Activated gamma-delta T cell treated with anti-CD3 and anti-CD28 coated beads, Interleukin-2, amount 50 U/mL, for 16 hours (primary cell): Measurements from ENCODE around the gene PML.
A peak's percentile ranks its signal among the peaks of the same experiment; 100 is the strongest.

Source experiments
- DNase-seq: peaks from one replicate; pipeline ENCODE4 v3.0.0-alpha.2; 2020; ENCODE audit warnings: low read depth

PML gene

GRCh38 chr15:73986055-73986775 is 8.3 kb upstream of the PML start:
- no peak for DNase-seq

GRCh38 chr15:73986776-73987056 is 7.8 kb upstream of the PML start:
- no peak for DNase-seq

- no peak for DNase-seq
Measured at GRCh38 chr15:73987250-73987649, 7.3 kb upstream of the PML start.

DNA sequence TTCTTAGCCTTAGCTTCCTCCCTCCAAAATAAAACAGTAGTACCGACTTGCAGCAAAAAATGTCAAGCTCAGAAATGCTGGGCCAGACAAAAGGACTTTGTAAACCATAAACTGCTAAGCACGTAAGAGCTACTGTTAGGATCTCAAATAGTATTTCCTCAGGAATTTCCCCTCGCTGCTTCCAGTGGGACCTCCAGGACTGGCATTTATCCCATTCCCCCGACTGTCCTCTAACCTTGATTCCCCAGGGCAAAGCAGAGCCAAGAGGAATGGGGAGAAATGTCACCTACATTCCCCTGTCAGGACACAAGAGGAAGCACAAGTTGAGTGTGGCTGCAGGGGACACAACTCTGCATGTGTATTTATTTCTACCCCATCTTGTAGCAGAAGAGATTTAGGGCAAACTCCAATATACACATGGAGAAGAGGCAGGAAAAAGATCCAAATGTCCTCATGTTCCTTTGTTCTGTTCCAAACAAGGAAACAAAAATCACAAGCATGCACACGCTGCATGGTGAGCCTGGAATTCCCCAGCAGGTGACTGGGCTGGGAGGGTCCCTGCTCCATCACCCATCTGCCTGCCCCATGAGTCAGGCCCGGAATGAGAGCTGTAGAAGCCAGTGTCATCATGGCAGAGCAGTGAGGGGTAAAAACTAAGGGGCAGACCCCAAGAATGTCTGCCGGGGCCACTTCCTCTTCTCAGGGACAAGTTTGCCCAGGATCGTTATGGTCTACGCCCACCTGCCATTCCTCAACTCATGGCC is 6.7 kb upstream of the PML start:
- DNase-seq = no peak

GRCh38 chr15:73988445-73988969 is 6.0 kb upstream of the PML start:
- no peak for DNase-seq

DNA sequence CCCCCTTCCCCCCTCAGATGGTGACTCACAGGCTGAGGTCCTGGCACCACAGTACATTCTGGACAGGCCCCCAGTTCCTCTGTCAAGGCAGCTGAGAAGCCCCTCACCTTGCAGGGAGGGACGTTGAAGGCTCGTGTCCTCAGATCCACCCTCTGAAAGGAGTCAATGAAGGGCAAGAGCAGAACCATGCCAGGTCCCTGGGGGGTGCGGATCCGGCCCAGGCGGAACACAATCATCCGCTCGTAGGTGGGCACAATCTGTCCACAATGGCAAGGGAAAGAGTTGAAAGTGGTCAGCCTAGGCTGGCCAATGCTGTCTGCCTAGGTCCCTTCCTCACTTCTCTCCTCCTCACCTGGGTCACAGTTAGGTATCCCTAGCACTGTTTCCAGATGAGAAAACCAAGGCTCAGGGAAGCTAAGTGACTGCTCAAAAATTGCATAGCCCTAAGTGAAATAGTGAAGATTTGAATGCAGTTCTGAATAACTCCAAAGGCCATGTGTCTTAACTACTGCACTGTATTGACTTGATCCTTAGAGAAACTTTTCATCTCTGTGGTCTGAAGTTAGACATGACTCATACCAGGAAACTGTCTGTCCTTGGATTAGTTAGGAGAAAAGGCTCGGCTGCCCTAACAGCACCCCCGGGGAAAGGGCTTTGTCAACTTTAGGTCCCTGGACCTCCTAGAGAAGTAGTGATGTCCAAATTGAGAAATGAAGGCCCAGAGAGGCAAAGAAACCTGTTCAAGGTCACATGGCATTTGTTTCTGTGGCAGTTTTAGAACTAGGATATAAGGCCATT is 5.3 kb upstream of the PML start:
- DNase-seq = no peak

- no peak for DNase-seq
Measured at GRCh38 chr15:73990250-73991005, 4.1 kb upstream of the PML start.

- DNase-seq = no peak
Measured at GRCh38 chr15:73991260-73991659, 3.3 kb upstream of the PML start.

GRCh38 chr15:73991726-73992593 is 2.6 kb upstream of the PML start, which contains the start of gene STOML1:
STOML1 (minus strand) TSS chr15:73992295; CDS start chr15:73992223, 72 bp downstream.
- DNase-seq = peak; percentile 89

- DNase-seq = no peak
Measured at GRCh38 chr15:73992594-73992898, 2.0 kb upstream of the PML start.

GRCh38 chr15:73993211-73993994 is 1.1 kb upstream of the PML start:
- DNase-seq = no peak

DNA sequence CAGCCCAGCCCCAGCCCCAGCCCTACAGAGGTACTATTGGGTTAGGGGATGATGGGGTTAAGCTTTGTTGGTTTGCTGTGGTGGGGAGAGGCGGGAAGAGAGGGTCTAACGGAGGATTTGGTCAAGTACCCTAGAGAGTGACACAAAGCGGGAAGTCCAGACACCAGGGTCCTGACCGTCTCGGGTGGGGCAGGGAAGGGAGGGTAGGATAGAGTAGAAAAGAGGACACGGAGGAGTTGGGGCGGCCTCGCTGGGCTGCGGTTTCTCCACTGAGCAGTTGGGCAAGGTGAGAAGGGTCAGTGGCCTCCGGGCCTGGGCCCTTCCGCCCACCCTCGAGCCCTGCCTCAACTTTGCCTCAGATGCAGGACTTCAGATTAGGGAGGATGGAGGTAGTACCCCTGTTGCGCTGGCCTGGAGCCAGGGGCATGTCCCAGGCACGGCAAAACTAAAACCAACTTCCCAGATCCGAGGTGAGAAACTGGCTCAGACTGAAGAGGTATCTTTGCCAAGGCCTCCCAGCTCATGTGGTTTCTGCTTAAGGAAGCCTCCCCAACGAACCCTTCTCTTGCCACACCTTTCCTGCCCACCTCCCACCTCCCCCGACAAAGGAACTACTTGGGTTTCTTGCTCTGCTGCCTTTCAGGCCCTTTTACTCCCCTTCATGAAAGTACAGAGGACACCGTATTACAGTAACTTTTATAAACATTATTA is 551 bp downstream of the PML start:
- no peak for DNase-seq

DNA sequence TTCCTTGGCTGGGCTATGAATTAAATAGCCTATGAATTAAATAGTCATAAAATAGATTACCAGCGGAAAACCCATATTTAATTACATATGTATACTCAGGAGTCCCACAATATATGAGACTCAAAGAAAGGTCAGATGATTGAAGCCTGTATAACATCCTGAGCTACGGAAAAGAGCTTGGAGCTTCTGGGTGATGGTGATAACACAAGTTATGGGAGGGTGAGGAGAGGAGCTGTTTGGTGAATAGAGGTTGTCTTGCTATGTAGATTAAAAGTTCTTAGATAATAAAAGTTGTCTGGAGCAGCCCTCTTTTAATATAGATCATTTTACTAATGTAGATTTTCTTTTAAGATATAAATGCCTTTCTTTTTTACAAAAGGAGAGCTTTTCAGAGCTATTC is 1.8 kb downstream of the PML start:
- no peak for DNase-seq

DNA sequence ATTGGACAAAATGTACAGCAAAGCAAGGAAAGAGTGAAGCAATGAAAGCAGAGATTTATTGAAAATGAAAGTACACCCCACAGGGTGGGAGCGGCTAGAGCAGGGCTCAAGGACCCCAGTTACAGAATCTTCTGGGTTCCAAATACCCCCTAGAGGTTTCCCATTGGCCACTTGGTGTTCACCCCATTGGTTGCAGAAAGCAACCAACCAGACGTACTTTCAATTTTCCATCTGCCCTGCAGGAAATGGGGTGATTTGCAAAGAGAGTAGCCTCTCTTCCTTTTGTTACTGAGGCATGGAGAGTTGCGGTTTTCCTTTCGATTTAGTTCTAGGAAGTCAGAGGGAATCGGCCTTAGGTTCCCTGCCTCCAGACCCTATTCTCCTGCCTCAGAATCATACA is 2.4 kb downstream of the PML start:
- DNase-seq = no peak

- DNase-seq = no peak
Measured at GRCh38 chr15:73997986-73998385, 3.5 kb downstream of the PML start.

GRCh38 chr15:74006774-74007639 is 12.5 kb downstream of the PML start:
- DNase-seq = no peak

- DNase-seq = no peak
Measured at GRCh38 chr15:74007820-74008371, 13.4 kb downstream of the PML start.

- no peak for DNase-seq
Measured at GRCh38 chr15:74008901-74009300, 14.4 kb downstream of the PML start.
